Upper lobe of left lung (tissue), 6 donors: Measurements from ENCODE around the gene GSTT4. TPM values are rescaled to one million over a fixed set of nuclear protein-coding genes. Genes with fewer than 3 reads are reported as not detected.
"Not testable (repeated sequence)": the region's sequence is repeated elsewhere in the genome, so short reads cannot be mapped to it uniquely, and the experiment has no call there.

Experiments used
- ATAC-seq, 2 donors: fragments of 200-7000 bp; cut with Tn5 transposase; one replicate each; pipeline ENCODE4 v1.9.1; 2022; ENCODE audit warnings: mild to moderate bottlenecking in 2 of 2, moderate library complexity in 2 of 2; ENCODE audit not compliant: low FRiP score in 2 of 2
- DNase-seq, 2 donors: peaks; one replicate each; pipeline ENCODE4 v3.0.0-alpha.2; 2019 to 2020
- H3K27ac ChIP-seq, 4 donors: fragments of 200-600 bp; sonication (generic); one replicate each; pipeline ENCODE4 v1.5.1; 2016 to 2019
- H3K27me3 ChIP-seq, 4 donors: fragments of 200-600 bp; sonication (generic); one replicate each; pipeline ENCODE4 v1.5.1; 2017 to 2019
- H3K36me3 ChIP-seq, 4 donors: fragments of 200-600 bp; sonication (generic); one replicate each; pipeline ENCODE4 v1.5.1; 2016 to 2019
- H3K4me1 ChIP-seq, 4 donors: fragments of 200-600 bp; sonication (generic); one replicate each; pipeline ENCODE4 v1.5.1; 2018 to 2019
- H3K4me3 ChIP-seq, 4 donors: fragments of 200-600 bp; sonication (generic); one replicate each; pipeline ENCODE4 v1.5.1; 2017 to 2019; ENCODE audit warnings: mild to moderate bottlenecking in 2 of 4, moderate library complexity in 1 of 4
- H3K9me3 ChIP-seq, 4 donors: fragments of 200-600 bp; sonication (generic); one replicate each; pipeline ENCODE4 v1.5.1; 2018 to 2019
- CTCF ChIP-seq, 6 experiments: fragments of 450-650 bp in 4 of 6; fragments of 200-600 bp in 2 of 6; sonication (generic) in 2 of 6; IDR thresholded peaks; one replicate each; pipeline ENCODE4 v1.5.1; 2016 to 2019; ENCODE audit warnings: antibody characterized with exemption in 6 of 6
- EP300 ChIP-seq, 4 donors: sonication (generic); formaldehyde crosslinking; IDR thresholded peaks; one replicate each; pipeline ENCODE4 v1.5.1; 2017; ENCODE audit warnings: antibody characterized with exemption in 4 of 4, control low read depth in 2 of 4
- POLR2A ChIP-seq, 4 donors: fragments of 450-650 bp; IDR thresholded peaks; one replicate each; pipeline ENCODE4 v1.5.1; 2016 to 2017; ENCODE audit warnings: antibody characterized with exemption in 4 of 4, mild to moderate bottlenecking in 2 of 4
- POLR2AphosphoS5 ChIP-seq, 2 donors: sonication (generic); formaldehyde crosslinking; IDR thresholded peaks; one replicate each; pipeline ENCODE4 v1.5.1; 2017; ENCODE audit warnings: antibody characterized with exemption in 2 of 2
- WGBS, 2 donors: methylation state at CpG; one replicate each; pipeline ENCODE4 v1.1.5; 2017 to 2018; 5-methylcytosine and 5-hydroxymethylcytosine counted together
- total RNA-seq, 6 donors: library from RNA; depleted of rRNA in 4 of 6; stranded (reverse); fragments of >200 nt in 4 of 6; gene quantifications; one replicate each; pipeline versions ENCODE4 v1.1.0 to v1.2.1, GENCODE V29; 2016 to 2021
- donor health status: DM: no; HTN: no; CAD: no; lungs with moderate emphysema.
- donor health status: DM: no; HTN: yes; CAD: no; lungs with severe emphysema.

GSTT4 gene
- total RNA-seq, 6 donors from 2014 or later, result not detected

GRCh38 chr22:24049978-24050377, 44.7 kb upstream of the GSTT4 start:
- Histone ChIP-seq H3K27me3 (no peaks in the 10 kb centered on the region), H3K9me3 (no peaks in the 10 kb centered on the region), H3K4me3 (no peak overlapping the region), H3K36me3 (peaks cover 5 to 88% (median 48%) of the 10 kb centered on the region in 4 donors), H3K4me1 (no peaks in the 10 kb centered on the region), H3K27ac (no peak overlapping the region)
- ATAC-seq (no peak), DNase-seq (no peak)
- 91 to 95% methylated on average over 2 of the region's 2 CpGs for WGBS, 2 donors
- TF ChIP-seq POLR2A (IDR thresholded peaks at IDR 0.05) (no peak), POLR2AphosphoS5 (IDR thresholded peaks at IDR 0.05) (no peak)

GRCh38 chr22:24049211-24049610, 44.0 kb upstream of the GSTT4 start:
- TF ChIP-seq EP300 (IDR thresholded peaks at IDR 0.05), result no peak
- H3K36me3 ChIP-seq, result peaks cover 4 to 86% (median 44%) of the 10 kb centered on the region in 4 donors

GRCh38 chr22:24046024-24046423, 40.8 kb upstream of the GSTT4 start:
- TF ChIP-seq POLR2A (IDR thresholded peaks at IDR 0.05), result no peak
- no peak for TF ChIP-seq EP300 (IDR thresholded peaks at IDR 0.05)
- no peak for TF ChIP-seq CTCF (IDR thresholded peaks at IDR 0.05)
- no peak for TF ChIP-seq POLR2AphosphoS5 (IDR thresholded peaks at IDR 0.05)
- H3K36me3 ChIP-seq, result peaks cover 7 to 87% (median 45%) of the 10 kb centered on the region in 4 donors

More at GRCh38 chr22:24049211-24049610, 44.0 kb upstream of the GSTT4 start:
- Histone ChIP-seq H3K4me3 (no peak overlapping the region), H3K4me1 (no peaks in the 10 kb centered on the region), H3K27ac (no peak overlapping the region), H3K27me3 (no peaks in the 10 kb centered on the region), H3K9me3 (no peaks in the 10 kb centered on the region)
- DNase-seq (no peak), ATAC-seq (no peak)
- WGBS, 2 donors, result 96 to 100% methylated on average over 5 of the region's 5 CpGs

GRCh38 chr22:24043958-24044357, 38.7 kb upstream of the GSTT4 start:
- no peaks in the 10 kb centered on the region for H3K27me3 ChIP-seq
- H3K36me3 ChIP-seq, result peaks cover 9 to 87% (median 44%) of the 10 kb centered on the region in 4 donors
- TF ChIP-seq CTCF (IDR thresholded peaks at IDR 0.05), result no peak
- TF ChIP-seq POLR2A (IDR thresholded peaks at IDR 0.05), result no peak
- no peak for TF ChIP-seq POLR2AphosphoS5 (IDR thresholded peaks at IDR 0.05)
- no peak for TF ChIP-seq EP300 (IDR thresholded peaks at IDR 0.05)
- WGBS, 2 donors, result 77 to 81% methylated on average over 4 of the region's 4 CpGs
- no peak for DNase-seq
- peak in 1 of 2 donors; percentile 50 for ATAC-seq
- H3K9me3 ChIP-seq, result no peaks in the 10 kb centered on the region
- no peaks in the 10 kb centered on the region for H3K4me1 ChIP-seq
- no peak overlapping the region for H3K4me3 ChIP-seq
- no peak overlapping the region for H3K27ac ChIP-seq

More at GRCh38 chr22:24046024-24046423, 40.8 kb upstream of the GSTT4 start:
- Histone ChIP-seq H3K27me3 (no peaks in the 10 kb centered on the region), H3K9me3 (no peaks in the 10 kb centered on the region), H3K4me3 (no peak overlapping the region), H3K27ac (no peak overlapping the region), H3K4me1 (no peaks in the 10 kb centered on the region)
- no peak for ATAC-seq
- DNase-seq, result no peak
- 82 to 91% methylated on average over 5 of the region's 5 CpGs for WGBS, 2 donors

GRCh38 chr22:24043465-24043864, 38.2 kb upstream of the GSTT4 start:
- WGBS, 2 donors, result 86 to 99% methylated on average over 5 of the region's 5 CpGs
- H3K4me1 ChIP-seq, H3K4me3 ChIP-seq, DNase-seq, H3K27me3 ChIP-seq, H3K9me3 ChIP-seq, H3K27ac ChIP-seq: not testable (repeated sequence)
- peaks cover 9 to 87% (median 45%) of the 10 kb centered on the region in 4 donors for H3K36me3 ChIP-seq
- peak in 1 of 2 donors; percentile 46 for ATAC-seq

- no peaks in the 10 kb centered on the region for H3K4me1 ChIP-seq
- DNase-seq, result no peak
- H3K9me3 ChIP-seq, result no peaks in the 10 kb centered on the region
- H3K36me3 ChIP-seq, result peaks cover 9 to 91% (median 58%) of the 10 kb centered on the region in 4 donors
- no peak overlapping the region for H3K27ac ChIP-seq
- H3K4me3 ChIP-seq, result no peak overlapping the region
- 91 to 94% methylated on average over 4 of the region's 4 CpGs for WGBS, 2 donors
- no peak for ATAC-seq
- TF ChIP-seq POLR2A (IDR thresholded peaks at IDR 0.05) (no peak), POLR2AphosphoS5 (IDR thresholded peaks at IDR 0.05) (no peak), EP300 (IDR thresholded peaks at IDR 0.05) (no peak), CTCF (IDR thresholded peaks at IDR 0.05) (no peak)
- no peaks in the 10 kb centered on the region for H3K27me3 ChIP-seq
Observed at GRCh38 chr22:24040946-24041345, 35.7 kb upstream of the GSTT4 start.
